ENCODE measurements around the gene CD9. TPM values are rescaled to one million over a fixed set of nuclear protein-coding genes. Genes with fewer than 3 reads are reported as not detected.

The CD9 gene
- total and polyA plus RNA-seq, 2 donors (not counting 1 experiment from before 2014, with no cell fraction given): 7.2 to 12.8 TPM

DNA sequence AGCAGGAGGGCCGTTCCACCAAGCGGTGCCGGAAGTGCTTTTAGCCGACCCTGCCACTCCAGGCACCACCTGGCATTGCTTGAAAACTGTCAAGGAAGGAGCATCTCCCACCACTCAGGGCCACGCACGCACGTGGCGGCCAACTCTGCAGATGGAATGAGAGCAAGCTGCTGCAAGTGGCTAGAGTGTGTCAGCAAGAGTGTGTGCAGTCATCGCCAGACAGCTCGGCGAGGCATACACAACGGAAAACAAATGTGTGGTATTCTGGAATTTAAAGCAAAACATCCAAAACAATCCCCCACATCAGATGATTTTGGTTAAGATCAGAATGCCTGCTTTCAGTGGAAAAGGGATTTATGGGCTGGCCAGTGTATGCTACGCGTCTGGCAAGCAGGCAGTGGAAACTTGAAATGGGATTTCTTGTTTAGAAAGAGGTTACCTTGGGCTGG, 11.2 kb downstream of the CD9 start:
- WGBS (ENCODE audit: insufficient coverage): 90% methylated on average over 8 of the region's 14 CpGs
- Histone ChIP-seq H3K4me3 (ENCODE audit: control extremely low read depth in 1 of 5, extremely low read depth in 1 of 5, insufficient read depth in 1 of 5, low read depth in 2 of 5, low read length in 4 of 5) (no peak overlapping the region), H3K27ac (ENCODE audit: low read length in 2 of 2) (no peak overlapping the region), H3K36me3 (replicated peaks in 1 of 2; ENCODE audit: control extremely low read depth in 1 of 2, control insufficient read depth in 1 of 2, extremely low read depth in 1 of 2, insufficient read depth in 2 of 2, low read length in 1 of 2) (no peaks in the 10 kb centered on the region), H3K79me2 (ENCODE audit: control insufficient read depth, insufficient read depth, low read length) (peaks cover 11% of the 10 kb centered on the region), H3K4me2 (replicated peaks; ENCODE audit: low read depth, low read length, poor library complexity, severe bottlenecking) (no peak overlapping the region), H3K27me3 (replicated peaks in 1 of 4; ENCODE audit: control extremely low read depth in 1 of 4, control insufficient read depth in 3 of 4, insufficient read depth in 4 of 4, low read length in 3 of 4) (peaks cover 0 to 3% (median 0%) of the 10 kb centered on the region in 4 experiments), H3K4me1 (ENCODE audit: control insufficient read depth in 2 of 2, insufficient read depth in 2 of 2, low read length in 2 of 2) (peaks cover 11 to 29% of the 10 kb centered on the region in 2 donors), H2AFZ (ENCODE audit: insufficient read depth, low read depth, low read length, poor library complexity, severe bottlenecking) (no peak overlapping the region), H4K20me1 (ENCODE audit: control insufficient read depth, insufficient read depth, low read length, poor library complexity, severe bottlenecking) (no peaks in the 10 kb centered on the region), H3K9ac (ENCODE audit: low read length) (no peak overlapping the region), H3K9me3 (ENCODE audit: control extremely low read depth in 1 of 3, control insufficient read depth in 2 of 3, insufficient read depth in 1 of 3, low read length in 2 of 3) (peaks cover 0 to 2% (median 0%) of the 10 kb centered on the region in 3 donors)
- ATAC-seq (ENCODE audit: low read depth): no peak
- POLR2A ChIA-PET: no interaction called here
- CTCF ChIA-PET: interaction anchor here (1.4 to 4.5 kb wide), 3 partner anchors 16 to 73 kb away, joined by 3 to 18 read pairs (median 5); no protein-coding TSS in a partner anchor
- Mint-ChIP-seq H3K4me1 (peaks cover 21% of the 10 kb centered on the region), H3K9me3 (ENCODE audit: insufficient read depth) (no peaks in the 10 kb centered on the region), H3K27ac (no peak overlapping the region), H3K27me3 (peaks cover 4% of the 10 kb centered on the region), H3K4me3 (peak overlapping the region; percentile 26)
- TF ChIP-seq, protein P1, sequence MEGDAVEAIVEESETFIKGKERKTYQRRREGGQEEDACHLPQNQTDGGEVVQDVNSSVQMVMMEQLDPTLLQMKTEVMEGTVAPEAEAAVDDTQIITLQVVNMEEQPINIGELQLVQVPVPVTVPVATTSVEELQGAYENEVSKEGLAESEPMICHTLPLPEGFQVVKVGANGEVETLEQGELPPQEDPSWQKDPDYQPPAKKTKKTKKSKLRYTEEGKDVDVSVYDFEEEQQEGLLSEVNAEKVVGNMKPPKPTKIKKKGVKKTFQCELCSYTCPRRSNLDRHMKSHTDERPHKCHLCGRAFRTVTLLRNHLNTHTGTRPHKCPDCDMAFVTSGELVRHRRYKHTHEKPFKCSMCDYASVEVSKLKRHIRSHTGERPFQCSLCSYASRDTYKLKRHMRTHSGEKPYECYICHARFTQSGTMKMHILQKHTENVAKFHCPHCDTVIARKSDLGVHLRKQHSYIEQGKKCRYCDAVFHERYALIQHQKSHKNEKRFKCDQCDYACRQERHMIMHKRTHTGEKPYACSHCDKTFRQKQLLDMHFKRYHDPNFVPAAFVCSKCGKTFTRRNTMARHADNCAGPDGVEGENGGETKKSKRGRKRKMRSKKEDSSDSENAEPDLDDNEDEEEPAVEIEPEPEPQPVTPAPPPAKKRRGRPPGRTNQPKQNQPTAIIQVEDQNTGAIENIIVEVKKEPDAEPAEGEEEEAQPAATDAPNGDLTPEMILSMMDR (IDR thresholded peaks at IDR 0.05): no peak
- no peak for TF ChIP-seq EZH2 (IDR thresholded peaks at IDR 0.05; ENCODE audit: borderline replicate concordance, insufficient read depth, low read depth, low read length, poor library complexity, severe bottlenecking)
- intact Hi-C loops (cut with micrococcal nuclease): no loop called here
- no peak for DNase-seq

DNA sequence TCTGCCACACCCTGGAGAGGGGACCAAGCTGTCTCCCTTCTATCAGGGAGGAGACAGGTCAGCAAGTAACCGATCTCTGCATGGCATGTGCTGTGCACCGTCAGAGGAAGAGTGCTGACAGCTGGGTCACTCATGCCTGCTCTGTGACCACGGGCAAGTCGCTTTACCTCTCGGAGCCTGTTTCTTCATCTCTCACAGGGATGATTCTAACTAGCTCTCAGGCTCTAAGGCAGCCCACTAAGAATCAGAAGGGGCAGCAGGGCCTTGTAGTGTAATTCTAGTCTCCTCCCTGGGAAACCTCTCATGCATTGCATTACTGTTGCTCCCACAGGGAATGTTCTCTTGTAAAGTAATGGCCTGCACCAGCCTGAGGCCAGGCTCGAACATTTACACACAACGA, 11.9 kb downstream of the CD9 start:
- Histone ChIP-seq H4K20me1 (ENCODE audit: control insufficient read depth, insufficient read depth, low read length, poor library complexity, severe bottlenecking) (no peaks in the 10 kb centered on the region), H3K9ac (ENCODE audit: low read length) (no peak overlapping the region), H3K9me3 (ENCODE audit: control extremely low read depth in 1 of 3, control insufficient read depth in 2 of 3, insufficient read depth in 1 of 3, low read length in 2 of 3) (peaks cover 0 to 2% (median 0%) of the 10 kb centered on the region in 3 donors), H3K27me3 (replicated peaks in 1 of 4; ENCODE audit: control extremely low read depth in 1 of 4, control insufficient read depth in 3 of 4, insufficient read depth in 4 of 4, low read length in 3 of 4) (peaks cover 0 to 3% (median 0%) of the 10 kb centered on the region in 4 experiments), H2AFZ (ENCODE audit: insufficient read depth, low read depth, low read length, poor library complexity, severe bottlenecking) (no peak overlapping the region), H3K27ac (ENCODE audit: low read length in 2 of 2) (no peak overlapping the region), H3K79me2 (ENCODE audit: control insufficient read depth, insufficient read depth, low read length) (peaks cover 11% of the 10 kb centered on the region), H3K4me1 (ENCODE audit: control insufficient read depth in 2 of 2, insufficient read depth in 2 of 2, low read length in 2 of 2) (peaks cover 11 to 29% of the 10 kb centered on the region in 2 donors), H3K36me3 (replicated peaks in 1 of 2; ENCODE audit: control extremely low read depth in 1 of 2, control insufficient read depth in 1 of 2, extremely low read depth in 1 of 2, insufficient read depth in 2 of 2, low read length in 1 of 2) (no peaks in the 10 kb centered on the region), H3K4me3 (ENCODE audit: control extremely low read depth in 1 of 5, extremely low read depth in 1 of 5, insufficient read depth in 1 of 5, low read depth in 2 of 5, low read length in 4 of 5) (no peak overlapping the region), H3K4me2 (replicated peaks; ENCODE audit: low read depth, low read length, poor library complexity, severe bottlenecking) (no peak overlapping the region)
- ChIA-PET POLR2A (no interaction called here), CTCF (interaction anchor here (0.7 to 4.5 kb wide), 3 partner anchors 17 to 74 kb away, joined by 3 to 18 read pairs (median 3); no protein-coding TSS in a partner anchor)
- Mint-ChIP-seq H3K27ac (no peak overlapping the region), H3K4me1 (peaks cover 21% of the 10 kb centered on the region), H3K4me3 (no peak overlapping the region), H3K27me3 (peaks cover 4% of the 10 kb centered on the region), H3K9me3 (ENCODE audit: insufficient read depth) (no peaks in the 10 kb centered on the region)
- 62% methylated on average over 7 of the region's 7 CpGs for WGBS (ENCODE audit: insufficient coverage)
- DNase-seq (no peak), ATAC-seq (ENCODE audit: low read depth) (no peak)
- TF ChIP-seq, protein P1 (IDR thresholded peaks at IDR 0.05): no peak
- no peak for TF ChIP-seq EZH2 (IDR thresholded peaks at IDR 0.05; ENCODE audit: borderline replicate concordance, insufficient read depth, low read depth, low read length, poor library complexity, severe bottlenecking)
- intact Hi-C loops (cut with micrococcal nuclease): no loop called here

Data from B cell (primary cell).